ENCODE data around the gene MARS1. TPM values are rescaled to one million over a fixed set of nuclear protein-coding genes. Genes with fewer than 3 reads are reported as not detected.

The MARS1 gene
- total RNA-seq, 4 donors from 2014 or later: 55.2 to 173 (median 97.8) TPM

GRCh38 chr12:57469296-57470164 is 18.3 kb upstream of the MARS1 start:
- no peaks in the 10 kb centered on the region for H3K9me3 ChIP-seq
- no peak for TF ChIP-seq POLR2A (IDR thresholded peaks at IDR 0.05)
- no peak for TF ChIP-seq CTCF (IDR thresholded peaks at IDR 0.05)
- no peak overlapping the region for H3K27ac ChIP-seq
- no peaks in the 10 kb centered on the region for H3K36me3 ChIP-seq
- H3K27me3 ChIP-seq: no peaks in the 10 kb centered on the region
- 78 to 88% methylated on average over 5 to 10 of the region's 10 CpGs for WGBS, 2 donors
- no peaks in the 10 kb centered on the region for H3K4me1 ChIP-seq
- H3K4me3 ChIP-seq (replicated peaks in 1 of 3): no peak overlapping the region
- intact Hi-C loops (cut with DNase I): no loop called here
- no peak for DNase-seq

GRCh38 chr12:57470286-57470969 is 17.4 kb upstream of the MARS1 start:
- Histone ChIP-seq H3K4me1 (peaks cover 5 to 6% of the 10 kb centered on the region in 2 donors), H3K4me3 (replicated peaks in 1 of 3) (no peak overlapping the region), H3K36me3 (no peaks in the 10 kb centered on the region), H3K27me3 (peaks cover 1% of the 10 kb centered on the region), H3K27ac (no peak overlapping the region), H3K9me3 (no peaks in the 10 kb centered on the region)
- no peak for DNase-seq
- WGBS, 2 donors: 94% methylated on average over 10 to 14 of the region's 14 CpGs
- TF ChIP-seq POLR2A (IDR thresholded peaks at IDR 0.05): no peak
- no peak for TF ChIP-seq CTCF (IDR thresholded peaks at IDR 0.05)
- intact Hi-C loops (cut with DNase I): no loop called here

- intact Hi-C loops (cut with DNase I): no loop called here
- 83 to 90% methylated on average over 3 to 4 of the region's 4 CpGs for WGBS, 2 donors
- Histone ChIP-seq H3K4me1 (peaks cover 12 to 13% of the 10 kb centered on the region in 2 donors), H3K36me3 (no peaks in the 10 kb centered on the region), H3K27me3 (peaks cover 8% of the 10 kb centered on the region), H3K4me3 (replicated peaks in 1 of 3) (no peak overlapping the region), H3K27ac (no peak overlapping the region), H3K9me3 (no peaks in the 10 kb centered on the region)
- DNase-seq: no peak
- no peak for TF ChIP-seq POLR2A (IDR thresholded peaks at IDR 0.05)
- no peak for TF ChIP-seq CTCF (IDR thresholded peaks at IDR 0.05)
Measured at GRCh38 chr12:57470970-57471656, 16.8 kb upstream of the MARS1 start.

- Histone ChIP-seq H3K27ac (no peak overlapping the region), H3K27me3 (peaks cover 14% of the 10 kb centered on the region), H3K4me3 (replicated peaks in 1 of 3) (no peak overlapping the region), H3K9me3 (no peaks in the 10 kb centered on the region), H3K36me3 (no peaks in the 10 kb centered on the region), H3K4me1 (peaks cover 13 to 16% of the 10 kb centered on the region in 2 donors)
- 85 to 92% methylated on average over 3 of the region's 3 CpGs for WGBS, 2 donors
- intact Hi-C loops (cut with DNase I): no loop called here
- no peak for DNase-seq
- no peak for TF ChIP-seq POLR2A (IDR thresholded peaks at IDR 0.05)
- no peak for TF ChIP-seq CTCF (IDR thresholded peaks at IDR 0.05)
Measured at GRCh38 chr12:57471661-57472060, 16.2 kb upstream of the MARS1 start.
